H4 (cell line): Measurements from ENCODE around the gene DGAT2. TPM values are rescaled to one million over a fixed set of nuclear protein-coding genes. Genes with fewer than 3 reads are reported as not detected.

Experiments
- DNase-seq: peaks from one replicate; pipeline ENCODE4 v3.0.0-alpha.2; 2015; ENCODE audit warnings: low spot score
- total RNA-seq: library from RNA; depleted of rRNA; stranded (reverse); fragments of >200 nt; shearing (Covaris generic); gene quantifications from 2 replicates; pipeline ENCODE4 v1.2.3, GENCODE V29; 2014; rRNA removed

Gene DGAT2
- total RNA-seq, 1 experiment from 2014 or later = 8.1 TPM

DNA sequence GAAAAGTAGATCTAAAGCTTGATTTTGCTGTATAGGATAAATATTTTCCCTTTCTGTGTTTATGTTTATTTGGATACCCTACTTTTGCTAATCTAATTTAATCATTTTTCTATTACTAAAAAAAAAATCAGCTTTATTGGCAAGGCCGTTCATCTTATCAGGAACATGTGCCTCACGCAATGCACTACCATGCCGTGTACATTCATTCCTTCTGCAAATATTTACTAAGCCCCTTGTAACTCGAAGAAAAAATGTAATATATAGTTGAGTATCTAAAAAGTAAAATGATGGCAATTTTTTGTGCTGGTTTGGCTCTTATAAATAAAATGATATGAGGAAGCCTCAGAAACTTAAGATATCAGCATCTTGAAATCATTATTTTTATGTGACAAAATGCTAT lies 55.4 kb downstream of the DGAT2 start:
- no peak for DNase-seq

DNA sequence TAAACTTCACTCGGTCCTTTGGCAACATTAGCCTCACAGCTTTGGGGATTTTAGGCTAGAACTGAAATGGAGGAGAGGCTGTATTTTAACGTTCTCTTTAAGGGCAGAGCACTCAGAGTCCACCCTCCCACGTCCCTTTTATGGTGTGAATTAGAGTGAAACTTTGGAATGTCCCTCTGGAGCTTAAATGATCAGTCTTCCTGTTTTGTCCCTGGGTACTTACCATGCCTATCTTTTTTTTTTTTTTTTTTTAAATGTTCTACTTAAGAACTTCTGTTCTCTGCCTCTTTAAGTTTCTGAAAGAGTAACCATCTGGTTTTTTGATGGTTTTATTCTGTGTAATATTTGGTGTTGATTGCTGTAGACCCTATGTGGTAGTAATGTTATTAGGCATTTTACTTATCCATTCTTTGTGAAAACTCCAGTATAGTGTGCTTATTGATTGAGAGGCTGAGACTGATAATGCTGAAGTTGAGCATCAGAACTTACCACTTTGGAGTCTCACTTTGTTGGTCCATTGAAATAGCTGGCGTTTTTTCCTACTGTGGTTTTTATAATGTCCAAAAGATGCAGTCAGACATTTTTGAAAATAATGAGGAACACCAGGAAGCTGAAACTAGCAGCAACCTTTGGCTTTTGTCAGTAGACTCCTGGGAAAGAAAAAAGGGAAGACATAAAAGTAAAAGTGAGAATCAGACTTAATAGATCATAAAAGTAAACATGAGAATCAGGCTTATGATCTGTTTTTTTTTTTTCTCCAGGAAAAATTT lies 58.1 kb downstream of the DGAT2 start:
- DNase-seq = no peak

DNA sequence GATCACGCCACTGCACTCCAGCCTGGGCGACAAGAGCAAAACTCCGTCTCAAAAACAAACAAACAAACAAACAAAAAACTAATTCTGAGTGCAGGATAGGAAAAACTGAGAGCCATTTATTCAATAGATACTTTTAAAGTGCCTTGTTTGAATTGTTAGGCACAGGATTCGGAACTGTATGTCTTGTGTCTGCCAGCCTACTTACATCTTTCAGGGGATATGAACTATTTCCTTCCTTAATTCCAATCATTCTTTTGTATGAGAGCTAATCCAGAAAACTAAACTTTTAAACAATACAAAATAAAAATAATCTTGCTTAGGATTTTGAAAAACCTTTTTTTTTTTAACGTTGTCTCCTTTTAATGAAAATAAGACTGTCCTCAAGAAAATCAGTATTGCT lies 59.0 kb downstream of the DGAT2 start:
- DNase-seq = no peak

- DNase-seq = no peak
These were observed 63.4 kb downstream of the DGAT2 start for GRCh38 chr11:75831915-75832502.

DNA sequence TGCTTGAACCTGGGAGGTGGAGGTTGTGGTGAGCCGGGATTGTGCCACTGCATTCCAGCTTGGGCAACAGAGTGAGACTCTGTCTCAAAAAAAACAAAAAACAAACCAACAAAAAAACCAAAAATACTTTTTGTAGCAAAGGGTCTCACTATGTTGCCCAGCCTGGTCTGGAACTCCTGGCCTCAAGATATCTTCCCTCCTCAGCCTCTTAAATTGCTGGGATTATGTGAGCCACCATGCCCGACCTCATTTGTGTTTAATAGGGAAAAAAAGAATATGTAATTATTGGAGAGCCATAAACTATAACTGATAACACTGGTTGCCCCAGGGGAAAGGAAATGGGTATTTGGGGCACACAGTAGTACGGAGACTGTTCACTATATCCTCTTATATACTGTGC lies 66.2 kb downstream of the DGAT2 start:
- DNase-seq = no peak

GRCh38 chr11:75836417-75836816 lies 67.8 kb downstream of the DGAT2 start:
- DNase-seq = no peak

GRCh38 chr11:75839851-75840250 lies 71.3 kb downstream of the DGAT2 start:
- no peak for DNase-seq

- DNase-seq = no peak
These were observed 71.9 kb downstream of the DGAT2 start for GRCh38 chr11:75840522-75840921.

DNA sequence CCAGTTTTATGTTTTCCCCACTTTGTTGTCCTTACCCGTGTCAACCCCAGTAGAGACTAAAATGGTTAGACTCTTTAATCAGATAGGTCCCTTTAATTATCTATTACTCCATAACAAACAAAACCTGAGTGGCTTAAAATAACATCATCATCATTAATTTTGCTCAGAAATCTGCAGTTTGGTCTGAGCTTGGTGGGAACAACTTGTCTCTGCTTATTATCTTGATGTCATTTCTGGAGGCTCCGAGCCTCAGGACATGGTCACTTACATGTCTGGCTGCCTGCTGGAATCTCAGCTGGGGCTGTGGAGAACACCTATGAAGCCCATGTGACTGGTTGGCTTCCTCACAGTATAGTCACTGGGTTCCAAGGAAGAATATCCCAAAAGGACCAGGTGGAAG lies 73.2 kb downstream of the DGAT2 start:
- no peak for DNase-seq

DNA sequence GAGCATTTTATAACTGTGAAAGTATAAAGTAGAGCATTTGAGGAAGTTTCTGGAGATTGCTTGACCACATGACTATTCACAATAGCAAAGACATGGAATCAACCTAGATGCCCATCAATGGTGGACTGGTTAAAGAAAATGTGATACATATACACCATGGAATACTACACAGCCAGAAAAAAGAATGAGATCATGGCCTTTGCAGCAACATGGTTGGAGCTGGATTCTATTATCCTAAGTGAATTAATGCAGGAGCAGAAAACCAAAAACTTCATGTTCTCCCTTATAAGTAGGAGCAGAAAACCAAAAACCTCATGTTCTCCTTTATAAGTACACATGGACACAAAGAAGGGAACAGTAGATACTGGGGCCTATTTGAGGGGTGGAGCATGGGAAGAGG lies 76.7 kb downstream of the DGAT2 start:
- no peak for DNase-seq

DNA sequence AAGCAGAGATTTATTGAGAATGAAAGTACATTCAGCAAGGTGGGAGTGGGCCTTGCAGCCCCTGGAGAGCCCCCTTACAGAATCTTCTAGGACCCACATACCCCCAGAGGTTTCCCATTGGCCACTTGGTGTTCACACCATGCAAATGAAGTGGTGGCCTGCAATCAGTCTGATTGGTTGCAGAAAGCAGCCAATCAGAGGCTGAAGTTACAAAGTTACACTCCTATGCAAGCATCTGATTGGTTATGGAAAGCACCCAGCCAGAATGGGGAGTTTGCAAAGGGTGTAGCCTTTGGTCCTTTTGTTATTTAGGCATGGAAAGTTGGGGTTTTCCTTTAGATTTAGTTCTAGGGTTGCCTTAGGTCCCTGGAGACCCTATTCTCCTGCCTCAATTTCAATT lies 81.3 kb downstream of the DGAT2 start:
- DNase-seq = no peak

GRCh38 chr11:75850787-75851186 lies 82.2 kb downstream of the DGAT2 start:
- DNase-seq = no peak

Other genes with a start within 250 kb of the DGAT2 start
- 6.8 and 8.0 TPM in 2 replicates for gene GDPD5, start 242.8 kb upstream of the DGAT2 start, total RNA-seq
- gene SERPINH1, start 206.5 kb upstream of the DGAT2 start, total RNA-seq = 986 and 1,416 TPM in 2 replicates
- gene MAP6, start 99.7 kb upstream of the DGAT2 start, total RNA-seq = not detected in 2 replicates
- gene MOGAT2, start 50.9 kb upstream of the DGAT2 start, total RNA-seq = not detected in 2 replicates
- 10.0 and 21.8 TPM in 2 replicates for gene UVRAG, start 46.4 kb downstream of the DGAT2 start, total RNA-seq